ENCODE results near the gene TEX53. TPM values are rescaled to one million over a fixed set of nuclear protein-coding genes. Genes with fewer than 3 reads are reported as not detected.
A peak's percentile ranks its signal among the peaks of the same experiment; 100 is the strongest.

Gene TEX53
- polyA plus RNA-seq, 1 of the 3 experiments (the other 2 are of a cell fraction): not detected

DNA sequence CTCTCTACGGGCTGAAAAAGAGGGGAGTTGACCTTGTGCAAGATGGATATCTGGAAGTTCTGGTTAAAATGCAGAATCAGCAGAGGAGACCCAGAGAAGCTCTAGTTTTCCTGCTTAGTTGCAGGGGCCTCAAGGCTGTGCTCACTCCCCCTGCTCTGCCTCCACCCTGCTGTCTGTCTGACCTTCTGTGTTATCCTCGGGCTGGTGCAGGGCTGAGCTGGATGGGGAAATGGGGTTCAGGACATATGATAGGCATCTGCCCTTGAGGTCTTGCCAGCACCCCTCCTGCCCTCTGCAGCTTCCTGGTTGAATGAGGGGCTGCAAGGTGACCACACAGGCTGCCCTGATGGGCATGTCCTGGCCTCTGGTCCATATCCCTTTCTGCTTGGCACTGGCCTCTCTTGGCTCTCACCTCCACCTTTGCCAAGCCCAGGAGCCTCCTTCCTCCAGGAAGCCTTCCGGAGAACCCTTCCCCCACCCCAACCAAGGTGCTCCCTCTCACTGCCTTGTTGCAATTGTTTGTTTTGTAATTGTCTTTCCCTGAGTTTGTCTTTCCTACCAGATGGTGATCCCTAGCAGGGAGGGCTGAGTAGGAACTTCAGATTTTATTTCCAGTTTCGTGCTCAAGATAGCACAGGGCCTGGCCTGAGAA, 45.2 kb downstream of the TEX53 start:
- ChIA-PET CTCF (interaction anchor here (1.0 to 1.5 kb wide), 3 partner anchors 41 to 207 kb away, joined by 4 to 8 read pairs (median 7); no protein-coding TSS in a partner anchor), POLR2A (interaction anchor here (1.5 to 2.6 kb wide), 2 partner anchors 18 to 25 kb away, joined by 3 to 18 read pairs; partner anchors contain the start of gene ATP6V1G1)
- no peaks in the 10 kb centered on the region for H4K20me1 ChIP-seq (ENCODE audit: insufficient read depth)
- TF ChIP-seq, protein P1, sequence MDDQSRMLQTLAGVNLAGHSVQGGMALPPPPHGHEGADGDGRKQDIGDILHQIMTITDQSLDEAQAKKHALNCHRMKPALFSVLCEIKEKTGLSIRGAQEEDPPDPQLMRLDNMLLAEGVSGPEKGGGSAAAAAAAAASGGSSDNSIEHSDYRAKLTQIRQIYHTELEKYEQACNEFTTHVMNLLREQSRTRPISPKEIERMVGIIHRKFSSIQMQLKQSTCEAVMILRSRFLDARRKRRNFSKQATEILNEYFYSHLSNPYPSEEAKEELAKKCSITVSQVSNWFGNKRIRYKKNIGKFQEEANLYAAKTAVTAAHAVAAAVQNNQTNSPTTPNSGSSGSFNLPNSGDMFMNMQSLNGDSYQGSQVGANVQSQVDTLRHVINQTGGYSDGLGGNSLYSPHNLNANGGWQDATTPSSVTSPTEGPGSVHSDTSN (IDR thresholded peaks at IDR 0.05): no peak
- TF ChIP-seq CHD2 (IDR thresholded peaks at IDR 0.05; ENCODE audit: low read length, partially characterized antibody) (no peak), RCOR1 (IDR thresholded peaks at IDR 0.05; ENCODE audit: low read length) (no peak), EZH2phosphoT487 (IDR thresholded peaks at IDR 0.05; ENCODE audit: borderline replicate concordance, low read depth) (no peak), TEAD4 (IDR thresholded peaks at IDR 0.05; ENCODE audit: borderline replicate concordance, insufficient read depth) (no peak), MAX (IDR thresholded peaks at IDR 0.05; ENCODE audit: low read depth) (no peak), EP300 (IDR thresholded peaks at IDR 0.05; ENCODE audit: borderline replicate concordance in 1 of 2, low read depth in 1 of 2, low read length in 1 of 2) (no peak), NRF1 (IDR thresholded peaks at IDR 0.05; ENCODE audit: low read depth, low read length) (no peak), YY1 (IDR thresholded peaks at IDR 0.05; ENCODE audit: low read depth) (no peak), TAF1 (IDR thresholded peaks at IDR 0.05; ENCODE audit: borderline replicate concordance, low read depth, low read length) (no peak), FOXM1 (IDR thresholded peaks at IDR 0.05; ENCODE audit: low read depth) (no peak), RXRA (IDR thresholded peaks at IDR 0.05; ENCODE audit: borderline replicate concordance, low read depth) (no peak), JUND (IDR thresholded peaks at IDR 0.05) (no peak), GABPA (IDR thresholded peaks at IDR 0.05; ENCODE audit: low read depth) (no peak), USF1 (IDR thresholded peaks at IDR 0.05; ENCODE audit: borderline replicate concordance, low read depth) (no peak)
- TF ChIP-seq, protein P2, sequence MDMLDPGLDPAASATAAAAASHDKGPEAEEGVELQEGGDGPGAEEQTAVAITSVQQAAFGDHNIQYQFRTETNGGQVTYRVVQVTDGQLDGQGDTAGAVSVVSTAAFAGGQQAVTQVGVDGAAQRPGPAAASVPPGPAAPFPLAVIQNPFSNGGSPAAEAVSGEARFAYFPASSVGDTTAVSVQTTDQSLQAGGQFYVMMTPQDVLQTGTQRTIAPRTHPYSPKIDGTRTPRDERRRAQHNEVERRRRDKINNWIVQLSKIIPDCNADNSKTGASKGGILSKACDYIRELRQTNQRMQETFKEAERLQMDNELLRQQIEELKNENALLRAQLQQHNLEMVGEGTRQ (IDR thresholded peaks at IDR 0.05; ENCODE audit: borderline replicate concordance, low read depth, low read length): no peak
- H3F3A ChIP-seq (replicated peaks; ENCODE audit: insufficient read depth): no peaks in the 10 kb centered on the region
- H2AFZ ChIP-seq (ENCODE audit: low read depth): 0 out of 2 replicates have a peak overlapping the region, but pooled peaks have one; percentile 80
- peak overlapping the region; percentile 92 for H3K4me2 ChIP-seq
- no peaks in the 10 kb centered on the region for H3K9me2 ChIP-seq
- H3K9ac ChIP-seq: peak overlapping the region; percentile 77; the same call in 1 of the 2 replicates
- H3K9me3 ChIP-seq: no peaks in the 10 kb centered on the region
- H3K79me2 ChIP-seq (ENCODE audit: insufficient read depth): no peaks in the 10 kb centered on the region; the same call in 1 of the 2 replicates
- DNase-seq: peak; percentile 37
- peaks cover 4 to 15% of the 10 kb centered on the region in 2 experiments; a peak in 1 of 4 replicates for H3K4me1 ChIP-seq (ENCODE audit: control insufficient read depth in 1 of 2, insufficient read depth in 2 of 2, low read depth in 1 of 2, low read length in 1 of 2)
- H3K4me3 ChIP-seq (ENCODE audit: low read depth in 2 of 2, low read length in 1 of 2): peak overlapping the region; percentile 61 to 86; a peak in 3 of 4 replicates
- no peaks in the 10 kb centered on the region for H3K27me3 ChIP-seq (ENCODE audit: insufficient read depth)
- 69% methylated on average over 4 of the region's 4 CpGs for WGBS (ENCODE audit: low lambda C conversion rate)
- H3K36me3 ChIP-seq (replicated peaks in 1 of 2; ENCODE audit: control insufficient read depth in 1 of 2, insufficient read depth in 2 of 2, low read length in 1 of 2): no peaks in the 10 kb centered on the region
- H3K27ac ChIP-seq (ENCODE audit: low read depth in 2 of 2, low read length in 1 of 2): peak overlapping the region in 1 of 2 experiments; percentile 69; a peak in 3 of 4 replicates
